Stimulated activated CD4-positive, alpha-beta T cell treated with anti-CD3 and anti-CD28 coated beads, Interleukin-1b, Interleukin-23, amount 100 ng/mL, for 48 hours (primary cell): ENCODE data around the gene SERPINB10.

ENCODE experiments used
- DNase-seq: peaks from one replicate; pipeline ENCODE4 v3.0.0-alpha.2; 2020

SERPINB10 gene

GRCh38 chr18:63907664-63908063 is at the start of gene SERPINB10:
Gene SERPINB10 (plus strand): TSS chr18:63907958. CDS start chr18:63915511, 7,553 bp downstream.
- DNase-seq = no peak

DNA sequence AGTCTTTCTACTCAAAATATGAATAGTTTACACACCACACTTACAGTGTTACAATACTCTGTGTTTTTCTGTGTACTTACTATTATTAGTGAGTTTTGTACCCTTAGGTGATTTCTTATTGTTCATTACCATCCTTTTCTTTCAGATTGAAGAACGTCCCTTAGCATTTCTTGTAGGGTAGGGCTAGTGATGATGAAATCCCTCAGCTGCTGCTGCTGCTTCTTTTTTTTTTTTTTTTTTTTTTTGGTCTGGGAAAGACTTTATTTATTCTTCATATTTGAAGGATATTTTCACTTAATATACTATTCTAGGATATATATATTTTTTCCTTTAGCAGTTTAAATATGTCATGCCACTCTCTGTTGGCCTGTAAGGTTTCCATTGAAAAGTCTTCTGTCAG is 49.3 kb upstream of the SERPINB10 start:
- no peak for DNase-seq

DNA sequence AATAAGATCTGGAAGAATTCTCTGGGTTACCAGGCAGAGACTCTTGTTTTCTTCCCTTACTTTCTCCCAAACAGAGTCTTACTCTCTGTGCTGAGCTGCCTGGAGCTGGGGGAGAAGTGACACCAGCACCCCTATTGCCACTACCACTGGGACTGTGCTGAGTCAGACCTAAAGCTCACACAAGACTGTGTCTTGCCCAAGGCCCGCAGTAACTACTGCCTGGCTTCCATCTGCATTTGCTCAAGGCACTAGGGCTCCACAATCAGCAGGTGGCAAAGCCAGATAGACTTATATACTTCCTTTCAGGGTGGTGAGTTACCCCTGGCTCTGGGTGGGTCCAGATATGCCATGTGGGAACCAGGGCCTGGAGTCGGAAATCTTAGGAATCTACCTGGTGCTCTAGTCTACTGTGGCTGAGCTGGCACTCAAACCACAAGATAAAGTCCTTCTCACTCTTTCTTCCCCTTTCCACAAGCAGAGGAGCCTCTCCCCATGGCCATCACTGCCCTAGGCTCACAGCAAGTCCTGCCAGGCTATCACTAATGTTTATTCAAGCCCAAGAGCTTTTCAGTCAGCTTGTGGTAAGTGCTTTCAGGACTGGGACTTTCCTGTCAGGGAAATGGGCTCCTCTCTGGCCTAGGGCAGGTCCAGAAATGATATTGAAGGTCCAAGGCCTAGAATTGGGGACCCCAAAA is 47.8 kb upstream of the SERPINB10 start:
- DNase-seq = no peak

DNA sequence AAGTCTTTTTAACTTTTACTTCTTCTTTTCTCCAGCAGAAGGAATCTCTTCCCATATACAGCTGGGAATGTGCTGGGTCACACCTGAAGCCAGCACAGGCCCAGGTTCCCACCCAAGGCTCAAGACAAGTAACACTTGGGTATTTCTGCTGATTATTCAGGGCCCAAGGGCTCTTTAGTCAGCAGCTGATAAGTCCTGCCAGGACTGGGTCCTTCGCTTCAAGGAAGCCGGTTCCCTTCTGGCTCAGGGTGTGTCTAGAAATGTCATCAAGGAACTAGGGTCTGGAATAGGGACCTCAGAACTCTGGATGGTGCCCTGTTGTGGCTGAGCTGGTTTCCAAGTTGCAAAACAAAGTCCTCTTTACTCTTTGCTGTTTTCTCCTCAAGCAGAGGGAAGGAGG is 47.2 kb upstream of the SERPINB10 start:
- no peak for DNase-seq

GRCh38 chr18:63867368-63868125 is 40.2 kb upstream of the SERPINB10 start:
- DNase-seq = no peak

DNA sequence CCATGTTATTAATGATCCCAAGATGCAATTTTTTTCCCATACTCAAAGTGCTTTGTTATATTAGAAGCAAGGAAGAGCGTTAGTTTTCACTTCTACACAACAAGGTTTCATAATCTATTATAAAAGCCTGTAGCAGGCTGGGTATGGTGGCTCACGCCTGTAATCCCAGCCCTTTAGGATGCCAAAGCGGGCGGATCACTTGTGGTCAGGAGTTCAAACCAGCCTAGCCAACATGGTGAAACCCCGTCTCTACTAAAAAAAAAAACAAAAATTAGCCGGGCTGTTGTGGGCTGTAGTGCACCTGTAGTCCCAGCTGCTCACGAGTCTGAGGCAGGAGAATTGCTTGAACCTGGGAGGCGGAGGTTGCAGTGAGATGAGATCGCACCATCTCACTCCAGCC is 39.2 kb upstream of the SERPINB10 start:
- DNase-seq = no peak

DNA sequence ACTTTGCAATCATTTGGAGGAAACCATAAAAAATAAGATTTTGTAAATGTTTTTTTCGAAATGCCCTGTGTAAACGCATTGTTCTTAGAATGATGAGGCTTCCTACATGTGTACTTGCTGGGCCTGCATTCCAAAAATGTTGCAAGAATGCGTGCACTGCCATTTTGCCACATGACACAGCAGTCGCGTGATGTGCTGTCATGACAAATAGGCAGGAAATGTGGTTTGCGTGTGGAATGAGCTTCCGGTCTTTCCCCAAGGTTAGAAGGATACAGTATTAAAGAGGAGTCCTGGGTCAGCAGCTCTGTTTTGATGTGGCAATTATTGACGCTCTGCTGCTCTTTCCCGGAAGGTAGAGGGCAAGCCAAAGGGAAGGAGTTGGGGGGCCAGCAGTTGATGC is 38.4 kb upstream of the SERPINB10 start:
- DNase-seq = no peak

DNA sequence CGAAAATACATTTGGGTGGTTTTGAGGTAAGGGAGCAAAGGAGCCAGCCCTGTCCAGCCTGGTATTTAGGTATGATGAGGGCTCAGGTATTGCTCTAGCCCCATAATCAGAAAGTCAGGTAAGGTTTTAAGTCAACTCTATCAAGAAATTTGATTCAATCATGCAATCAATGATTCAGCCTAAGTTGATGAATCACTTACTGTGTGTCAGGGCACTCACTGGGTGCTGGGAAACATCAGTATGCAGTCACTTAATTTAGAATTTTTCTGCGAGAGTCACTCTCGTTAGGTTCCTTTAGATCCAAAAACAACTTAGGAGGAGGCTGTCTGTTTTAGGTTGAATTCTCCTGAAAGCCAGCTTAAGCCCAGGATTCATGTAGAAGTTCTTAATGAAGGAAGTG is 37.9 kb upstream of the SERPINB10 start:
- DNase-seq = no peak

GRCh38 chr18:63871836-63872235 is 35.9 kb upstream of the SERPINB10 start:
- no peak for DNase-seq

DNA sequence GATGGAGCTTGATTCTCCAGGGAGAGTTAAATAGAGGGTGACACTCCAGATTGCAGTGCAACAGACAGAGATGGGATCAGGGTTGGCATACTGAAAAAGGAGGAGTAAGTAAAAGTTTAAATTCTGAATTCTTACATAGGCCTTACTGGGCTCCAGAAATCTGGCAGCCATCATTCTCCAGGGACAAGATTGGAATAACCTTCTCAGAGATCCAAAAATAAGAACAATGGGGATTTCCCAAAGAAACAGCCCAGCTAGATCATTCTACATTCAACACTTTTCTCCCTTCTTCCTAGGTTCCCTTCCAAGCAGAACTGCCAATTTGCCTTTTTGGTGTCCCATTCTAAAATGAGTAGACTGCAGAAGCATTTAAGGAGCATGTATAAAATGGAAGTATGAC is 35.2 kb upstream of the SERPINB10 start:
- no peak for DNase-seq

DNA sequence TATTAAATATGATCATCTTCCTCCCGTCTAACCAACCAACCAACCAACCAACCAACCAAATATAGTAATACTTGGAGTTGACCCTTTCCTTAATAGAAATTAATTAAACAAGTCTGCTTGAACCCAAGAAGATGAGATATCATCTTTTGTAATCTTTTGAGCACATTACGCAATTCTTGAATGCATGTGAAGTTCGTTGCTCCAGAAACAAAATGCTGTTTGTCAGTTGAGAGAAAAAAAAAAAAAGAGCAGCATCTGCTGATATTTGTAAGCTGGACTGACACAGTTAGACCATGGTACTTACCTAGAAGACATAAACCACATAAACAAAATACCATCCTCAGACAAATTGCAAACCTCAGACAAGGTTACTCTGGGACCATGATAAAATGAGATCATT is 29.4 kb upstream of the SERPINB10 start:
- no peak for DNase-seq

DNA sequence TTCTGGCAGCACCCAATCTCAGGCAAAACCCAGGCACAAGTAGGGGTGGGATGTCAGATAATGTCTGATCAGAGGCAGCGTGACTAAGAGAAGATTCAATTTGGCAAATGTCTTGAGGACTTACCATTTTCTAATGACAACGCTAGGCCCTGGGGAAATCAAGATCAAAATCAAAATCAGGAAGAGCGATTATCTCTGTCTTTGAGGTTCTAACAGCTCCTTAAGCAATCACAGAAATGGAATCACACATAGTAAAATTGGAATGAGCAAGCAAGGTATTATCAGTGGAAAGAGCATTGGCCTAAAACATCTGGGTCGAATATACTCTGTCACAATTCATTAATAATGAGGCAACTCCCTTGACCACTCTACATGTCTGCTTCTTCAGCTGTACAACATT is 28.8 kb upstream of the SERPINB10 start:
- DNase-seq = no peak

DNA sequence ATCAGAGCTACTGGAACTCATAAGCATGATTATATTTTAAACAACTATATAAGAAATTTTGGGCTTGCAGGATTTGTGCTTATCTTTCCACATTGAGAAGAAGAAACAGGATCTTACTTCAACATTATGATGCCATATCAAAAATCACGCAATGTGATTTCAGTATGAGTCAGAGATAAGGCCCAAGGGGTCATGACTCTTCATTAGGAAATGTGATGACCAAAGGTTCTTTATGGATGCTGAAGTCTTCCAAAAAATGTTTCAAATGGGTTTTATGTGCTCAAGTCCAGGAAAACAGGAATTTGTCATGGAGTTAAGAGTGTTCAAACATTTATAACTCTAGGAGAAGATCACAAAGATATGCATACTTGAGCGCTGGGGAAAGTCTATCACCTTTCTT is 28.0 kb upstream of the SERPINB10 start:
- no peak for DNase-seq

- no peak for DNase-seq
Measured at GRCh38 chr18:63881851-63882250, 25.9 kb upstream of the SERPINB10 start.

DNA sequence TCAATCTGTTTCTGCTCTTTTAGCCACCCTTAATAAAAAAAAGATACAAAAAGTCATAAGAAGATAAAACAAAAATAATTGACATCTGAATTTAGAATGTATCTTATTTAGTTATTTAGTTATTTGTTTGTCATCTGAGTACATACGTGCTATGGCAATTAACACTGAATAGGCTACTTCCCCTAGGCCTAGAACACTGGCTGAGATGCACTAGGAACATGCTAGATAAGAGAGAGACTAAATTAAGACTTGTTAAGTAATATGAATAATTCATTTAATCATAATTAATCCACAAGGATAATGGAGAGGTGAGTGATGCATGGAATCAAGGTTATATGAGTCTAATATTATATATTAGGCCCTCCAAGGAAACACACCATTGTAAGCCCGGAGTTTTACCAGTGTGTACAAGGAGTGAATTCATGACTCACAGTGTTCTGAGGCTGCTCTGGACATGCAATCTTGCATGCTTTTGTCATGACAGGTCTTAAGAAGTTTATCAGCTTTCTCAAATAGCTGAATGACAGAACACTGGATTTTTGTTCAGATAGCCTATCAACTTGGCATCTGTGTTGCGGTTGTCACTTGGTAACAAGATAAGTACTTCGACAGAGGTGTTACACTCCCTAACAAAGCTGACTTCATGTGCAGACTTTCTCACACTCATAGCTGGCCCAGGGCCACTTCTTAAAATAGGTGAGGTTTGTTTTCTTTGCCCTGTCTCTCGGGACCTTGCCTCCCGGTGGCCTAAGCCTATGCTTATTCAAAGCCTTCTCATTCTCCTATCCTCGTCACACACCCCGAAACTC is 25.2 kb upstream of the SERPINB10 start:
- DNase-seq = no peak

DNA sequence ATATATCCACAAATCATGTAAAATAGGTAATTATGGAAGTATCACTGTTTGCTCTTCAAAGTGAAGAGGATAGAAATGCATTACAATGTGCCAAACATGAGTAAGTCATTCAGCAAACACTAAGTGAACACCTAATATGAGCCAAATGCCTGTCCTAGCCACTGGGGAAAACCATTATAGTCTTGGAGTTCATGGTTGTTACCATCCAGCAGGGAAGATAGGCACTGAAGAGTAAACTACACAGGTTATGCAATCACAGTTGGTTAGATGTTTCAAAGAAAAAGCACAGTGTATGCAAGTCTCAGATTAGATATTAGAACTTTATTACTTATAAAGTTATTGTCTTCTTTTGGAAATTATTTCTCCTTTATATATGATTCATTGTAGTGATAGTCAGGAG is 24.1 kb upstream of the SERPINB10 start:
- no peak for DNase-seq

GRCh38 chr18:63887424-63887823 is 20.3 kb upstream of the SERPINB10 start, which contains the start of gene SERPINB2:
Gene SERPINB2 (plus strand): TSS chr18:63887705. CDS start chr18:63891445, 3,740 bp downstream.
- no peak for DNase-seq

GRCh38 chr18:63888470-63889190 is 19.1 kb upstream of the SERPINB10 start:
- no peak for DNase-seq

- DNase-seq = no peak
Measured at GRCh38 chr18:63889626-63890025, 18.1 kb upstream of the SERPINB10 start.

DNA sequence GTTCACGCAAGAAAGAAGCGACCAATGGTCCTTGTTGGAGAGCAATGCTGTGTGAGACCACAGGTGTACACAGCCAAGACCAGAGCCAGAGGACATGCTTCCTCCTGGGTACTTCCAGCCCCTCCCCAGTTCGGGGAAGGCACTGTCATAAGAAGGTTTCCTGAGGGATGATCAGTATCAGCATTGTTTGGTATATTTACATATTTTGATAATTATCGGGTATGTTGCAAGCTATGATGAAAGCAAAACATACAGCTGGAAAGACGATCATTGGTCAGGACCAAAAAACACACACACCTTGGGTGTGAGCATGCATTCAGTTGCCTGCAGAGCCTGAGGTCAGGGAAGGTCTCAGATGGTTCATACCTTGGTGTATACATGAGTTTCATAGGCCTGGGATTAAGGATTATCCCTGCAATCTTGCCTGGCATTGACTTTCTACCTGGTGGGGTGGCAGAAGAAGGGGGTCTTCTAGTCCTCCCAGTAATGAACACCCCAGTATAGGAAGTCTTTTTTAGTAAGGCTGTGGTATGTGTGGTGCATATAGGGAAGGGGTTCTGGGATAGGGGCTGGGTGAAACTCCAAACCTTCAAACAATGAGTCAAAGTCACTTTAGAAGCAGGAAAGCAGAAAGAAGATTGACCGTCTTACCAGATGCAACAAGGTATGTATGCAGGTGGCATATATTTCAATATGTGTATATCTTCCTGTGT is 17.4 kb upstream of the SERPINB10 start:
- DNase-seq = no peak

DNA sequence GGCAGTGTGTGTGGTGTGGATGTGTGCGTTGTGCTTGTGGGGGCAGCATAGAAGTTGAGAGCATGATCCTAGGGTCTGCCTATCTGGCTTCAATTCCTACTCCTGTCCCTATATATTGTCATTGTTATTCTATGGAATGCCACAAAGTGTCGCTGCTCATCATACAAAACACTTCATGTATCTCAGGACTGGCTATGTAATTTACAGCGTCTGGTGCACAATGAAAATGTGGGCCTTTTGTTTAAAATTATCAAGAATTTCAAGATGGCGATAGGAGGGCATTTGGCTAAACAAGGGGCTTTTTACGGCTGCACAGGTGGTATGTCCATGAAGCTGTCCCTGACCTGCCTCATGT is 16.8 kb upstream of the SERPINB10 start:
- DNase-seq = no peak

DNA sequence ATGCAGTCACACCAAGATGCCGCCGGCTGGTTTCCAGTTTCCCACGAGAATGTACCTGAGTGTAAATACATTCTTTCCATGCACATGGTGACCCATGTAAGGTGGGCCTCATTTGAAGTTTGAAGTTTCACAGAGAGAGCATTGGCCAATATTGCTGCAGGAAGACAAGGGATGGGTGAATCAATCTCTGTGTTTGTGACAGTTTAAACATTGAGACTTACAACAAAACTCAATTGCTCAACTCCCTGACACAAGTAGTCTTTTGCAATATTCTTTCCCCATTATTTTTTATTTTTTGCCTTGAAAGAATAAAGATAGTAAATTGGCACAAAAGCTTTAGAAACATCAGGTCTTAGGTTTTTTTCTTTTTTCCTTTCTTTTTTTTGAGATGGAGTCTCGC is 15.2 kb upstream of the SERPINB10 start:
- no peak for DNase-seq
